H7 (cell line): ENCODE measurements around the gene MOCOS. TPM values are rescaled to one million over a fixed set of nuclear protein-coding genes. Genes with fewer than 3 reads are reported as not detected.

Experiments used
- DNase-seq: peaks from one replicate; pipeline ENCODE4 v3.0.0; 2012
- H3K27me3 ChIP-seq: 2 replicates; pipeline ENCODE4 v1.6.0; 2011; ENCODE audit warnings: mild to moderate bottlenecking, low read length; ENCODE audit not compliant: control insufficient read depth, insufficient read depth
- H3K36me3 ChIP-seq: replicated peaks from 2 replicates; pipeline ENCODE4 v1.5.1; 2011; ENCODE audit warnings: low read length; ENCODE audit not compliant: control insufficient read depth, insufficient read depth
- H3K4me3 ChIP-seq: 2 replicates; pipeline ENCODE4 v1.5.1; 2011; ENCODE audit warnings: low read depth, mild to moderate bottlenecking, control low read depth, low read length, moderate library complexity; ENCODE audit not compliant: insufficient read depth
- total RNA-seq: library from RNA; depleted of rRNA; stranded (reverse); fragments of >200 nt; shearing (Covaris generic); gene quantifications from 2 replicates; pipeline ENCODE4 v1.2.3, GENCODE V29; 2014

MOCOS gene
- total RNA-seq, 1 experiment from 2014 or later: 2.4 TPM

- DNase-seq: peak; percentile 77
- Histone ChIP-seq H3K36me3 (no peaks in the 10 kb centered on the region), H3K27me3 (peaks cover 38% of the 10 kb centered on the region), H3K4me3 (peak overlapping the region; percentile 73)
Measured at GRCh38 chr18:36186461-36187192, 670 bp upstream of the MOCOS start.

DNA sequence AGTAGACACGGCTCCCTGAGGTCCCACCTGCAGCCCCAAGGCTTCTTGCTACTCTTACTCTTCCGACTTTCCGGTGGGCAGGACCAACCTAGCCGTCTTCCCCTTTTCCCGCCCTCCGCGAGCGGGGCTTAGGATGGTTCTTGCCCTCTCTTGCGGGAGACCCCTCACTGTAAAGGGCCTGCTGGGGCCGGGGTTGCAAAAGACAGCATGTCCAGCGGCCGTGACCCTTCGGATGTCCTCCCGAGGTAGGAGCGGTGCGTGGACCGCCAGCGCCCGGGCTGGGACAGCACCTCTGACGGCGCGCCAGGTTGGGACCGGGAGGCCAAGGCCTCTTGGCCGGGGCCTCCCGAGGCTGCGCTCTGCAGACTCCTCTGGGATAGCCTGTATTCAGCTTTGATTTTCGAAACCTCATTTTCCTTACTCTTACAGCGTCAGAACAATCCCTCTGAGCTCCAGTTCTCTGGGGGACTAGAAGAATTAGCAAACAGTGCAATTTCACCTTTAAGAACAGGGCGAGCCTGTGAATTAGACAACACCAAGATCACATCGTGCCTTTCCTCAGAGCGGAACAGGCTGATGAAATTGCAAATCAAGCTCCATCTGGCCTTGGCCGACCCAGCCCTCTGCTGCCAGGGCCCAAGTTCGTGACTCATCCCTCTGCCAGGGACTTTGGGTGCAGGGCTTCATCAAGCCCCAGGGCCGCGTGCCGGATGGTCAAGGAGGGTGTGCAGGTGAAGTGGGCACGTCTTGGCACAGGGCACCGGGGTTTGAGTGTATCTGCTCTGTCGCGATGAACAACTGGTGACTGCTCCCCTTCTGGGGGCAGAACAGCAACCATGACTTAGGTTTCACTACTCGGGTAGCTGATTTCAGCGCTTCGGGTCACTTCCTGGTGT, 777 bp downstream of the MOCOS start:
- peak overlapping the region; percentile 73 for H3K4me3 ChIP-seq
- H3K27me3 ChIP-seq: peaks cover 38% of the 10 kb centered on the region
- DNase-seq: peak; percentile 78
- H3K36me3 ChIP-seq: no peaks in the 10 kb centered on the region

- peaks cover 38% of the 10 kb centered on the region for H3K27me3 ChIP-seq
- H3K36me3 ChIP-seq: no peaks in the 10 kb centered on the region
- DNase-seq: peak; percentile 70
- H3K4me3 ChIP-seq: no peak overlapping the region
Measured at GRCh38 chr18:36188916-36189315, 1.6 kb downstream of the MOCOS start.

DNA sequence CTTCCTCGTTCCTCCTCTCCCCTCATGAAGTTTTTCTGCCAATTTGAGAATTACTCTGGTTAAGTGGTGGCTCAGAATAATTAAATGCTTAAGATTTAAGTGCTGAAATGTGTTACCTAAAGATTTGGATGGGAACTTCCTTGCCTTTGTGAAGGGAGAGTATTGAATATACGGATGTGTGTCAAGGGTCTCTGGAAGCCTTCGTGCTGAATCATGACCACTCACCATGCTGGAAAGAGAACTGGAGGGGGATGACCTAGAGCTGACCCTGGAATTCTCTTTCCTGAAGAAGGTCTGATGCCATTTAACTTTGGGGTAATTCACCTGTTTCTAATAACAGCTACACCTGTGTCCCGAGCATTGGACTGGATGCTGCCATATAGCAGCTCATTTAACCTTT, 2.2 kb downstream of the MOCOS start:
- no peak for DNase-seq
- no peak overlapping the region for H3K4me3 ChIP-seq
- H3K27me3 ChIP-seq: peaks cover 38% of the 10 kb centered on the region
- no peaks in the 10 kb centered on the region for H3K36me3 ChIP-seq

DNA sequence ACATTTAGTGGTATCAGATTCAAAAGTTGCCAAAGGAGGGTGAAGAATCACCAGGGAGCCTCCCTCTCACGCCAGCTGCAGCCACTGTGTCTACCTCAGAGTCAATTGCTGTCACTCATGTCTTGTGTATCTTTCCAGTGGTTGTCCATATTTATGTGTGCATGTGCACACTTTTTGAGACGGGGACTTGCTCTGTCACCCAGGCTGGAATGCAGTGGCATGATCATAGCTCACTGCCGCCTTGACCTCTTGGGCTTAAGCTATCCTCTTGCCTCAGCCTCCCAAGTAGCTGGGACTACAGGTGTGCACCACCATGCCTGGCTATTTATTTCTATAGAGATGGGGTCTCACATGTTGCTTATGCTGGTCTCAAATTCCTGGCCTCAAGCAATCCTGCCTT, 4.0 kb downstream of the MOCOS start:
- H3K4me3 ChIP-seq: no peak overlapping the region
- H3K27me3 ChIP-seq: peaks cover 27% of the 10 kb centered on the region
- no peak for DNase-seq
- H3K36me3 ChIP-seq: no peaks in the 10 kb centered on the region

GRCh38 chr18:36191711-36192110, 4.4 kb downstream of the MOCOS start:
- Histone ChIP-seq H3K27me3 (peaks cover 23% of the 10 kb centered on the region), H3K36me3 (no peaks in the 10 kb centered on the region), H3K4me3 (no peak overlapping the region)
- DNase-seq: no peak

DNA sequence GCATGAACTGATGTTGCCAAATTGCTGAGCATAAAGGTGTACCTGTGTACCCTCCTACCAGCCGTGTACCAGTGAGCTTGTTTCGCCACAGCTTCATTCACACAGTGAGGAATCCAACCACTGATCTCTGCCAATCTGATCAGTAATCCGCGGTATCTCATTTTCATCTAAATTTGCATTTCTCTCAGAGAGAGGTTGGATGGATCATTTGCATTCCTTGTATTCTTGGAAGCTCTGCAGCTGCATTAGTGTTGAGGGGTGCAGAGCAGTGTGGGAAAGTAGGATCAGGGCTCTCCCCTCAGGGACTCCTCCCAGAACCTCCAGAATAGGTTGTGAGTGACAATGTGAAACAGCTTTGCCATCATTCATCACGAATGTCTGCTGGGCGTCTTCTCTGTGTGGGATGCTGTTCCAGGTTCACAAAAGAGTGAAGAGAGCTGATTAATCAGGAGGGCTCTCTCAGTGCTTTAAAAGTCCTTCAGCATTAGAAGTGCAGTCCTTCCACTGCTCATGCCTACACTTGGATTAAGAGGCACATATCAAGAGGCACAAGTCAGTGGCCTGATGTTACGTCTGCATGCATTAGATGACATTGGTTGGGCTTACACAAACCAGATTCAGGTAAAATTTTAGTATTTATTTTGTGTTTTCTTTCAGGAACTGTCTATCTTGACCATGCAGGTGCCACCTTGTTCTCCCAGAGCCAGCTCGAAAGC, 7.5 kb downstream of the MOCOS start:
- H3K4me3 ChIP-seq: no peak overlapping the region
- no peaks in the 10 kb centered on the region for H3K27me3 ChIP-seq
- DNase-seq: no peak
- 0 out of 2 replicates have a peak, but pooled peaks cover 1% of the 10 kb centered on the region for H3K36me3 ChIP-seq

DNA sequence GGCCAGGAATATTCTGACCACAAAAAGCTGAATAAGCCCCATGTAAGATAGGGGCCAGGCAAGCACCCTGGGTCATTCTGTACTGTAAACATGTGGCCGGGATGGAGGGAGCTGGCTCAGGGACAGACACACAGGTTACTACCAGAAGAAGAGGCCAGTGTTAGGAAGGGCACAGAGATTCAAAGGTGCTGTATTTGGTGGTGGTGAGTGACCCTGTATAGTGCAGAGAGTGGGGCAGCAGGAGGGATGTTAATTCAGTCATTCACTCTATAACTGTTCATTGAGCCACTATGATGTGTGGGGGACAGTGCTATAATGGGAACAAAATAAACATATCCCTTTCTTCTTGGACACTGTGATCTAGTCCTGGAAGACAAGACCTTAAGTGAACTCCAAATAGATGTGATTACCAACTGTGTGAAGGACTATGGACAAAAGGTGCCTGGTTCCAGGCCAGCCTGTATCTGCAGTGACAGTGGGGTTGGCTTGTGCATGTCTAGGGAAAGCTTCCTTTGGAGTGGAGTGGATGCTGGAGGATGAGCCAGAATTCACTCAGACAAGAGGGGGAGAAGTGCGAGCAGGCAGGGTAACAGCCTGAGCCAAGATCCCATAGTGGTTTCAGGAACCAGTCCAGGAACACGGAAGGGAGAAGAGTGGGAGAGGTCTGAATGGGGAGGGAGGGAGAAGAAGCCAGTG, 8.3 kb downstream of the MOCOS start:
- Histone ChIP-seq H3K27me3 (no peaks in the 10 kb centered on the region), H3K36me3 (0 out of 2 replicates have a peak, but pooled peaks cover 1% of the 10 kb centered on the region), H3K4me3 (no peak overlapping the region)
- DNase-seq: no peak

DNA sequence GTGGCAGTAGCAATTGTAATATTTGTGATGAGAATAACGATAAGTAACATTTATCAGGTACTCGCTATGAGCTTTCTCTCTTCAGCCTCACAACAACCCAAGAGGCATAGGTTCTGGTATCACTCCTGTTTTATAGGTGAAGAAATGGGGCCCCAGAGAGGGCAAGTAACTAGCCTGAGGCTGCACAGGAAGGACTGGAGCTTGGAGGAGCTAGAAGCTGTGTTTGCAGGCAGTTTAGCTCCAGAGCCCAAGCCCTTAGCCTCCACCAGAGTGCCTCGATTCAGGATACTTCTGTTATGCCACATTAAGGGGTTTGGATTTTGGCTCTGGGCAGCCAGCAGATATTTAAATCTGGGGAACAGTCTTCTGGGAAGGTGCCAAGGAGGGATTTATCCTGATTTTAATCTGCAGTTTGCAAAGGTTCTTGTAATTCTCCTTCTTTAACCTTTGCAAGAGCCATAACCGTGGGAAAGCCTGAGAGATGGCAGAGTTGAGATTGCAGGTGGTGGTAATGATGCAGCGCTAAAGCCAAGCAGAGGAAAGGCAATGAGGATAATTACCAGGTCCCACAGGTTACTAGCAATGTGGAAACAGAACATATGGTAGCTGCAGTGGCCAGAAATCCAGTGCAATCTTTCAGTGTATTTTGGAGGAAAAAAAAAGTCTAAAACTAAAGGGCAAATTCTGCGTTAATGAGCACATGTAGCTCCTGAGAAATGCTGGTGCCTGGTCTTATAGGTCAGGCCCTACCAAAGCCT, 9.1 kb downstream of the MOCOS start:
- Histone ChIP-seq H3K36me3 (0 out of 2 replicates have a peak, but pooled peaks cover 1% of the 10 kb centered on the region), H3K27me3 (no peaks in the 10 kb centered on the region), H3K4me3 (no peak overlapping the region)
- DNase-seq: no peak

- DNase-seq: no peak
- Histone ChIP-seq H3K36me3 (0 out of 2 replicates have a peak, but pooled peaks cover 1% of the 10 kb centered on the region), H3K27me3 (no peaks in the 10 kb centered on the region), H3K4me3 (no peak overlapping the region)
Measured at GRCh38 chr18:36197511-36198166, 10.3 kb downstream of the MOCOS start.

GRCh38 chr18:36199691-36200295, 12.5 kb downstream of the MOCOS start:
- no peak for DNase-seq
- H3K27me3 ChIP-seq: no peaks in the 10 kb centered on the region
- 0 out of 2 replicates have a peak, but pooled peaks cover 1% of the 10 kb centered on the region for H3K36me3 ChIP-seq
- H3K4me3 ChIP-seq: no peak overlapping the region

DNA sequence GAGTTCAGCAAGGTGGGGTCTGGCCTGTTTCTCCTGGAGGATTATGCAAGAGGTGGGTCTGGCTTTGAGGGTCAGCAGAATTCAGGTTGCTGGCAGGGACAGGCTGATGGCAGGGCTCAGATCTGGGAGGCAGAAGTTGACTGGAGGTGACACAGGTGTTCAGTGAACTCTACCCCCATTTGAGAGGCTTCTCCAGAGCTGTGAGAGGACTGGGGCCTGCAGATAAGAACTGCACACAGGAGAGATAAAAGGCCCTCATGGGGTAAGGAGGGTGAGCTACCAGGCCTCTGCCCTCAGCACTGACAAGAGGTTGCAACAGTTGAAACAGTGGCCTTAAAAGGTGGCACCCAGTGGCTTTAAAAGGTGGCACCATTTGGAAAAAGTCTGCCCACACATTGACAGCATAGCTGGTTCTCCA, 13.1 kb downstream of the MOCOS start:
- Histone ChIP-seq H3K36me3 (0 out of 2 replicates have a peak, but pooled peaks cover 1% of the 10 kb centered on the region), H3K27me3 (no peaks in the 10 kb centered on the region), H3K4me3 (no peak overlapping the region)
- DNase-seq: no peak

DNA sequence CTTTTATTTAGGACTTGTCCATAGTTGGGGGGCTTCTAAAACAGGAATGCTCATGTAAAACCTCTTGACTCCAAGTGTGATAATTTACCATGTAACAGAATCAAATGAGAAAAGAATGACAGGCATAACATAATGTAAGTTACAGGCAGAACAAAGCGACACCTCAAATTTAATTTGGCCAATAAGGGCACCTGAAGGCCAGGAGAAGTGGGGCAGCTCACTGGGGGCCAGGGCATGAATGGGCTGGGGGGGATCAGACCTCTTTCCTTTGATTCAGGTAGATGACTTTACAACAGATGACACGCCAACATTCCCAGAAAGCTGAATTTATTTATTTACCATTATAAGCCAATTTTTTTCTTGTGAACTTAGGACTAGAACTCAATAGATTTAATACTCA, 14.5 kb downstream of the MOCOS start:
- DNase-seq: no peak
- Histone ChIP-seq H3K4me3 (no peak overlapping the region), H3K36me3 (0 out of 2 replicates have a peak, but pooled peaks cover 1% of the 10 kb centered on the region), H3K27me3 (no peaks in the 10 kb centered on the region)
